Measurements from ENCODE around the gene APP.

DNA sequence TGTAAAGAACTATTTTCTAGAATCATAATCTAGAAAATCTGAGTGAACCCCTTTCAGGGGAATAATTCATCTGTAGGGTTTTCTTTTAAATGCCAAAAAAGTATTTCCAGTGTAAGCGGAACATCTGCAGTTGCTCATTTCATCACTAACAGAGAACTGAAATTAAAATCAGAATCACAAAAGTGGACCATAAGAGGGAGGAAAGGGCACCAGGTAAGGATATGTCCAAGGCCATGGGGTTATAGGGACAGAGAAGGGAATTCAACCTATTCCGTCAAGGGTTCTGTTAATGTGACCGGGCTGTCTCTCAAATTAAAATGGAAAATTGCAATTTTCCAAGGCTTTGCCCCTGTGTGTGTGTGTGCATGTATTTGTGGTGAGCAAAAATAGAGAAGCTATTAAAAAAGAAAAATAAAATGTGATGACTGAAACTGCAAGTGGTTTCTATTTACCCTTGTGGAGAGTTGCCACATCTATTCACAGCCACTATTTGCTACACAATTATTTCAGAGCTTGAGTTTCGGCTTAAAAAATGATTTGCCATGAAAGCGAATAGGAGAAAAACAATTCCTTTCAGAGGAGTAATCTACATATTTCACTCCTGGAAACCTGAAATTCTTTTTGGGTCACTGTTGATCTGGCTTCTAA is 53.1 kb downstream of the APP start:
- no peak for TF ChIP-seq EZH2 (IDR thresholded peaks at IDR 0.05; ENCODE audit: borderline replicate concordance, low read depth, low read length, poor library complexity, severe bottlenecking)
- TF ChIP-seq, protein P1, sequence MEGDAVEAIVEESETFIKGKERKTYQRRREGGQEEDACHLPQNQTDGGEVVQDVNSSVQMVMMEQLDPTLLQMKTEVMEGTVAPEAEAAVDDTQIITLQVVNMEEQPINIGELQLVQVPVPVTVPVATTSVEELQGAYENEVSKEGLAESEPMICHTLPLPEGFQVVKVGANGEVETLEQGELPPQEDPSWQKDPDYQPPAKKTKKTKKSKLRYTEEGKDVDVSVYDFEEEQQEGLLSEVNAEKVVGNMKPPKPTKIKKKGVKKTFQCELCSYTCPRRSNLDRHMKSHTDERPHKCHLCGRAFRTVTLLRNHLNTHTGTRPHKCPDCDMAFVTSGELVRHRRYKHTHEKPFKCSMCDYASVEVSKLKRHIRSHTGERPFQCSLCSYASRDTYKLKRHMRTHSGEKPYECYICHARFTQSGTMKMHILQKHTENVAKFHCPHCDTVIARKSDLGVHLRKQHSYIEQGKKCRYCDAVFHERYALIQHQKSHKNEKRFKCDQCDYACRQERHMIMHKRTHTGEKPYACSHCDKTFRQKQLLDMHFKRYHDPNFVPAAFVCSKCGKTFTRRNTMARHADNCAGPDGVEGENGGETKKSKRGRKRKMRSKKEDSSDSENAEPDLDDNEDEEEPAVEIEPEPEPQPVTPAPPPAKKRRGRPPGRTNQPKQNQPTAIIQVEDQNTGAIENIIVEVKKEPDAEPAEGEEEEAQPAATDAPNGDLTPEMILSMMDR (conservative IDR thresholded peaks at IDR 0.05; ENCODE audit: low read depth, low read length): no peak

All from A673 (cell line).